ENCODE results near the gene TBX5.

DNA sequence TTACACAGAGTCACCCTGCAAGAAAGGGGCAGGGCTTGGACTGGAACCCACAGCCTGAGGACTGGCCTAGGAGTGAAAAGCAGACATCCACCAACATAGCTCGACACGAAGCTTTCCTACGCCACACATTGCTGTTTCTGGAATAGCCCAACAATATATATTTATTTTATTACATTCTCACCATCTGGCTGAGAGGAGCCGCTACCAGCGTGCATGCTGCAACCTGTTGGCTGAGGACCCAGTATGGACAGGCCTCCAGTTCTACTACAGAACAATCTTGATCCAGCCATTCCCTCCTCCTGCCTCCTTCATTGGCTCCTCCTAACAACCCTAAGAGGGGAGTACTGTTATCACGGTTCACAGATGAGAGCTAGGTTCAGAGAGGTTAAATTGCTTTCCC lies 35.6 kb upstream of the TBX5 start:
- TF ChIP-seq, protein P1, sequence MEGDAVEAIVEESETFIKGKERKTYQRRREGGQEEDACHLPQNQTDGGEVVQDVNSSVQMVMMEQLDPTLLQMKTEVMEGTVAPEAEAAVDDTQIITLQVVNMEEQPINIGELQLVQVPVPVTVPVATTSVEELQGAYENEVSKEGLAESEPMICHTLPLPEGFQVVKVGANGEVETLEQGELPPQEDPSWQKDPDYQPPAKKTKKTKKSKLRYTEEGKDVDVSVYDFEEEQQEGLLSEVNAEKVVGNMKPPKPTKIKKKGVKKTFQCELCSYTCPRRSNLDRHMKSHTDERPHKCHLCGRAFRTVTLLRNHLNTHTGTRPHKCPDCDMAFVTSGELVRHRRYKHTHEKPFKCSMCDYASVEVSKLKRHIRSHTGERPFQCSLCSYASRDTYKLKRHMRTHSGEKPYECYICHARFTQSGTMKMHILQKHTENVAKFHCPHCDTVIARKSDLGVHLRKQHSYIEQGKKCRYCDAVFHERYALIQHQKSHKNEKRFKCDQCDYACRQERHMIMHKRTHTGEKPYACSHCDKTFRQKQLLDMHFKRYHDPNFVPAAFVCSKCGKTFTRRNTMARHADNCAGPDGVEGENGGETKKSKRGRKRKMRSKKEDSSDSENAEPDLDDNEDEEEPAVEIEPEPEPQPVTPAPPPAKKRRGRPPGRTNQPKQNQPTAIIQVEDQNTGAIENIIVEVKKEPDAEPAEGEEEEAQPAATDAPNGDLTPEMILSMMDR (conservative IDR thresholded peaks at IDR 0.05; ENCODE audit: low read depth, low read length), result no peak
- no peak for TF ChIP-seq MXI1 (IDR thresholded peaks at IDR 0.05; ENCODE audit: borderline replicate concordance, low read depth, low read length)
